Measurements from ENCODE around the gene FAM83F.
"Not testable (repeated sequence)": the region's sequence is repeated elsewhere in the genome, so short reads cannot be mapped to it uniquely, and the experiment has no call there.

Gene FAM83F

DNA sequence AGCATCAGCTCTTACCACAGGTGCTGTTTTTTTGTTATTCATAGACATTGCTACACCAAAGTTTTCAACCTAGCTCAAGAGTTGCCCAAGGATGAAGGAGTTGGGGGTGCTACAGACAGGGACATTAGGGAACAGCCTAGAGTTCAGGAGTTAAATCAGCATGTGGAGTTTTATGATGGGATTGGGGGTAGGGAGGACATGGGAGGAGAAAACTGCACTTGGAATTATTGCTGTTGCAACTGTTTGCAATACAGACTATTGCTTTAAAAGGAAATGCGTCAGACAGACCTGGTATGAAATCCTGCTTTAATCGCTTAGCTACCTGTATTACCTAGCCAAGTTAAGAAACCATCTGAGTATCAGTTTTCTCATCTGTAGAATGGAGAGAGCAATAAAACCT is 28.3 kb upstream of the FAM83F start:
- DNase-seq, result no peak

DNA sequence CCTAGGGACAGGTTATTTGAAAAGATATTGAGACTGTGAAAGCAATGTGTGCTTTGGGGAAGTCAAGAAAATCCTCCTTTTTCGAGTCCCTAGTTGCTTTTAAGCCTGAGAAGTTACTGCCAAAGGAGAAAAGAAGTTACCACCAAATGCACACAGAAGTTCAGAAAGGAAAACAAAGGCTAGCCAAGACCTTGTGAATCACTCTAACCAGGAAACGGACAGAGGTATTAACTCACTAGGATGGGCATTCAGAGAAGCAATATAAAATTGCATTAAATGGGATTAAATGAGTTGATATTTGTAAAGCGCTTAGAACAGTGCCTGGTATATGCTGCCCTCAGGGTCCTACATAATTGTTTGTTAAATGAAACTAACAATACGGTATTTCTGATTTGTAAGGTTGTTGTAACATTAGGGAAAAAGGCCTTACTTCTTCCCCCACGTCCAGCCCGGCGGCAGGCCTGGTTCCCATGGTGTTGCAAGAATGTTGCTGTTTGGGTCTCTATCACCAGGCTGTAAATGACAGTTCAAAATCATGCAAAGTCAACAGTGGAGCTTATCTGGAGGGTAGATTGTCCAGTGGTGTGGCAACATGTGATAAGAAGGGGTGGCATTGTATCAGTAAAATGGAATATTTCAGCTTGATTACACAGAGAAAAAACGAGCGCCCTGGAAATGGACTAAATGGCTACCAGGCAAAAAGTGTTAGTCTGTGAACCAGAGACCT is 27.5 kb upstream of the FAM83F start:
- DNase-seq, result no peak

DNA sequence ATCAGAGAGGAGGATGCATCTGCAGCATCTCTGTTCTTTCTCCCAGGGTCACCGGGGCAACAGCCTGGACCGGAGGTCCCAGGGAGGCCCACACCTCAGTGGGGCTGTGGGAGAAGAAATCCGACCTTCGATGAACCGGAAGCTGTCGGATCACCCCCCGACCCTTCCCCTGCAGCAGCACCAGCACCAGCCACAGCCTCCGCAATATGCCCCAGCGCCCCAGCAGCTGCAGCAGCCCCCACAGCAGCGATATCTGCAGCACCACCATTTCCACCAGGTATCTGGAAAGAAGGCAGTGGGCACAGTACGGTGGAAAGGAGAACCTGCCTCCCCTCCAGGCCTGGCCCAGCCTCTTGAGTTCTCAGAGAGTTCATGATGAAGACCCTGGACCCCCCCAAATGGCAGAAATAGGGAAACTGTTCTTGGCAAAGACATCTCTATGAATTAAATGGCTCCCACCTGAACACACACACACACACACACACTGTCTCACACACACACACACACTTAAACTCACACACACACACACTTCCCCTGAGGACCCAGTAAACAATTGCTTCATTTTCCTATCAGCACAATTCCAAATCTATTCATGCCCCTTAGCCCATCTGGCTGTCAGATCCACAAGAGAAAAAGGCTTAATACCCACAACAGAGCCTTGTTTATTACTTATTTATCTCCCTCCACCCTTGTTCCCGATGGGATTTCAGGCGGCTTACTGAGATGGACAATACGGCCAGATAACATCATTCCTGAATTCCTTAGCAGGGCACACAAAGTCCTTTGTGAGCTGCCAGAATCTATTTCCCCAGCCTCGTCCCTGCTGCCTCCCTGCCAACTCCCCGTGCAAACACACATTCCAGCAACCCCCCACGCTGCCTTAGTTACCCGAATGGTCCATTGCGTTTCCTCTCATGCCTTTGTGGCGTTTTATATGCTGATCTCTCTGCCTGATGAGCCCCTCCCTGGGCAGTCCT is 26.5 kb upstream of the FAM83F start:
- DNase-seq, result no peak

DNA sequence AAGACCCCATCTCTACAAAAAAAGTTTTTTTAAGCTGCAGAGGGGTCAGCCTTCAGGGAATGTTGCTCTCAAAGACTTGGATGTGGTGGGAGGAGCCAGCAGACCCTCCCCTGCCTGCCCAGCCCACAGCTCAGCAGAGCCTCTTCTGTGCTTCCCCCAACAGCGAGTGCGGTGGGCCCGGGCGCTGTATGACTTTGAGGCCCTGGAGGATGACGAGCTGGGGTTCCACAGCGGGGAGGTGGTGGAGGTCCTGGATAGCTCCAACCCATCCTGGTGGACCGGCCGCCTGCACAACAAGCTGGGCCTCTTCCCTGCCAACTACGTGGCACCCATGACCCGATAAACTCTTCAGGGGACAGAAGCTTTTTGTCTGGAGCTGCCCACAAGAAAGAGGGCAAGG is 24.0 kb upstream of the FAM83F start:
- no peak for DNase-seq

GRCh38 chr22:39972641-39973040 is 22.1 kb upstream of the FAM83F start:
- no peak for DNase-seq

GRCh38 chr22:39973656-39974055 is 21.1 kb upstream of the FAM83F start:
- no peak for DNase-seq

DNA sequence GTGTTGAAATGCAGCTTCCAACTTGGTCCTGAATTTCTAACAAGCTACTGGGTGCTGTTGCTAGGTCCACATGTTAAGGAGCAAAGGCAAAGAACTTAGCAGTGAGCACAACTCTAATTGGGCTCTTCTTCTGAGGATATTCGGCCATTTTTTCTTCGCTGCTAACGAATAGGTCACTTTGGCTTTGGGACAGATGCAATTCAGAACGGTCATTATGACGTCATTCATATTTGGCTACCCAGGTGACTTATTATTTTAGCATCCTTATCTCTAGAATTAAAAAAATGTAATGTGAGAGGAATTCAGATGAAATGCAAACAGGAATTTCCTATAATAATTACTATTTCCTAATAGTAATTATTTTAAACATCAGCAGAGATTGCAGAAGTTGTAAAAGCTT is 20.7 kb upstream of the FAM83F start:
- DNase-seq, result no peak

DNA sequence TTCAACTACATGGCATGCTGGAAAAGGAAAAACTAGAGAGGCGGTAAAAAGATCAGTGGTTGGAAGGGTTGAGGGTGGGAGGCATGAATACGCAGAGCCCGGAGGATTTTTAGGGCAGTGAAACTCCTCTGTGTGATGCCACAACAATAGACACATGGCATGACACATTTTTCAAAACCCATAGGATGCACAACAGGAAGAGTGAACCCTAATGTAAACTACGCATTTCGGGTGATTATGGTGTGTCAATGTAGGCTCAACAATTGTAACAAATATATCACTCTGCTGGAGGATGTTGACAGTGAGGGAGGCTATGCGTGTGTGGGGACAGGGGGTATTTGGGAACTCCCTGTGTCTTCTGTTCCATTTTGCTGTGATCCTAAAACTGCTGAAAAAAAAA is 15.7 kb upstream of the FAM83F start:
- no peak for DNase-seq

GRCh38 chr22:39979458-39979857 is 15.3 kb upstream of the FAM83F start:
- no peak for DNase-seq

DNA sequence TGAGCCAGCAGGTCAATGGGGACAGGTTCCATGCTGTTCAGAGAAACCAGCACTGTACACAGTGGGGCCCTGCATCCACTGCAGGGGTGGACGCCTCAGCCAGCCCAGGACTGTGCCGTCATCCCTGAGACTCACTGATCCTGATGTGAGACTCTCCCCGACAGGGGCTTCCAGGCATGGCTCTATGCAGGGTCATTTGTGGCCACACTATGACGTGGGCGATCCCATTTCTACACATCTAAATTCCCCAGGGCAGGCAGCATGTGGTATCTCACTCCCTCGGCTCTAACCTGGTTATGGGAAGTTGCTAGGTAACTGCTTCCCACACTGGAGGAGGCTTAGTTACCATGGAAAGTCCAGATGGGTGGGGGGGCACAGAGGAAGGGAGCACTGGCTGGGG is 14.2 kb upstream of the FAM83F start:
- no peak for DNase-seq

DNA sequence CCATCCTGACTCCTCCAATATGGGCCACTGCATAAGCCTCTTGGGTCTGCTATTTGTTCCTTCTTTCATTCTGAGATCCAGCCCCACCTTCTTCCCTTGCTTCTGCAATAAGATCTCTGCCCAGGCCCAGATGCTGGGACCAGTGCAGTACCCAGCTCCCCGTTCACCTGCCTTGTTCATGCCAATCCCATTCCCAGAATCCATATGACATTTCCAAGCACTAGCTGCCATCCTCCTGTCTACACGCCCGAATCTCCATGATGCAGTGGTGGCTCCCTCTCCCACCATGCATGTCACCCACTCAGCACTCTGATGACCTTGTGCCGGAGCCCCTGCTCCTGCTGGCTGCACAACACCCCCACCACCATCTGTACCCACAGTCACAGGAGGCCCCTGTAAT is 11.4 kb upstream of the FAM83F start:
- no peak for DNase-seq

- DNase-seq, result no peak
Measured at GRCh38 chr22:39984006-39984405, 10.7 kb upstream of the FAM83F start.

DNA sequence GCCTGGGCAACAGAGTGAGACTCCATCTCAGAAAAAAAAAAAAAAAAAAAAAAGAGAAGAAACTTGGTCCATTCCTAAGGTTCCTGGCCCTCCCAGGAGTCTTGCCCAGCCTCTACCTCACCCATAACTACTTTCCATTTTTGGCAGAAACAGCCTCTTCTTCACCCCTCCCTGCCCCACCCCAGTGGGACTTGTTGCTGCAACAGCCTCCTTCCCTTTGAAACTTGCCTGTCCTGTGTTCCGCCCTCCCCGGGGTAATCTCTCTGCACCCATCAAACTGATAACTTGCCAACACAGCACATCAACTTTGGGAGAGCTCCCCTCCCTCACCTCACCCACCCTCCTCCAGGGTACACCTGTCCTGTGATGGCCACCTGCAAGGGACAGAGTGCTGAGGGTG is 10.0 kb upstream of the FAM83F start:
- no peak for DNase-seq

GRCh38 chr22:39985383-39986035 is 9.2 kb upstream of the FAM83F start:
- no peak for DNase-seq

DNA sequence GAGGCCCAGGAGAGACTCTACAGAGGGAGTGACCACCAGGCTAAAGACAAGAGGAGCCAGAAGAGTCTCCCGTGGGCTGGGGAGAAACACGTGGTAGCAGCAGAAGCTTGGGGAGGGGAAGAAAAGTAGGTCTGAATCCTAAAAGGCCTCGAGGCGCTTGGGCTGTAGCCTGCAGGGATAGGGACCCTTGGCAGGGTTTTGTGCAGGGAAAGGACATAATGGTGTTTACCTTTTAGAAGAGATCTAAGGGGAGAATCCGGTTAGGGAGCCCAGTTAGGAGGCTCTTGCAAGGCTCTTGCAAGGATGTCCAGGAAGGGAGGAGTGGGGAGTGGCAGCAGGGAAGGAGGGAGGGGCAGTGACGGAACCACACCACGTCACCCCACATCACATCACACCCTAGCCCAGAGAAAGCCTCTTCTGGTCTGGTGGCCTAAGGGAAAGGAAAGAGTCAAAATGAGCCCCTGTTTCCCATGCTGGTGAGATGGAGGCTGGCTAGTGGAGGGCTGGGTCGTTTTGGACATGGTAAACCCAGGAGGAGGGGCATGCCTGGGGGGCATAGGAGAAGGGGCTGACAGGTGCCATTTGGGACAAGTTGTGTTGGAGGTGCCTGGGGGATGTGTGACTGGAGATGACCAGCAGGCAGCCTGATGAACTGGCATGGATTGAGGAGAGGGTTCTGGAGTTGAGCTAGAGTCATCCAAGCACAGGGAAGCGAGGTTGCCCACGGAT is 6.2 kb upstream of the FAM83F start:
- no peak for DNase-seq

DNA sequence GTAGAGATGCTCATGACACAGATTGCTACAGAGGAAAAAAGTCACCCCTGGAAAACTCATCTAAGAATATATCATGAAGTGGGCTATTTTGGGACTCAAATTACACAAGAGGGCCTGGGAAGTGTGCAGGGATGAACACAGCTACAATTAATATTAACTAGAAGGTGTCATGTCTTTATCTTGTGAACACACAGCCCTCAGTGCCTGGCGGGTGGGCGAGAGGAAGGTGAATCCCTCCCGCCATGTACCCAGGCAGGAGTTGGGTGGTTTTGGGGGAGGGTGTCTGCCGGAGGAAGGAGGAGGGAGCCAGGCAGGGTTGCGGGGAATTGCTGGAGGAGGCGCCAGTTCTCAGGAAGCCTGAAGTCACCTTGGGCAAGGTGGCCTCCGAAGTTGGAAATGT is 5.1 kb upstream of the FAM83F start:
- no peak for DNase-seq

DNA sequence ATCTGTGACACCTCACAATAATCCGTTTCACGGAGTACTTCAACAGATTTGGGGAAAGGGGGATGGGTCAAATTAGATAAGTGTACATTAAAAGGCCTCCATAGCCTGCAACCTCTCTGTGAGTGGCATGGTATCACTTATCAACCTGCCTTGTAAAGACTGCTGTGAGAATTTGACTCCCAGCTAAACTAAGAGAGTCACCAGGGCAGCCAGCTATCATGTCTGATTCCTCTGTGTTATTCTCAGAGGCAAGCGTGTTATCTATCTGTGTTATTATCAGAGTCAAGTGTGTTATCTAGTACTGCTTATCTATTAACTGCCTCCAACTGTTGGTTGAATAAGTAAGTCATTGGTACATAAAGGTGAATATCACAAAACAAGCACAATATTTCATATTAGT is 4.1 kb upstream of the FAM83F start:
- DNase-seq, result no peak

GRCh38 chr22:39991159-39991860 is 3.4 kb upstream of the FAM83F start:
- no peak for DNase-seq

DNA sequence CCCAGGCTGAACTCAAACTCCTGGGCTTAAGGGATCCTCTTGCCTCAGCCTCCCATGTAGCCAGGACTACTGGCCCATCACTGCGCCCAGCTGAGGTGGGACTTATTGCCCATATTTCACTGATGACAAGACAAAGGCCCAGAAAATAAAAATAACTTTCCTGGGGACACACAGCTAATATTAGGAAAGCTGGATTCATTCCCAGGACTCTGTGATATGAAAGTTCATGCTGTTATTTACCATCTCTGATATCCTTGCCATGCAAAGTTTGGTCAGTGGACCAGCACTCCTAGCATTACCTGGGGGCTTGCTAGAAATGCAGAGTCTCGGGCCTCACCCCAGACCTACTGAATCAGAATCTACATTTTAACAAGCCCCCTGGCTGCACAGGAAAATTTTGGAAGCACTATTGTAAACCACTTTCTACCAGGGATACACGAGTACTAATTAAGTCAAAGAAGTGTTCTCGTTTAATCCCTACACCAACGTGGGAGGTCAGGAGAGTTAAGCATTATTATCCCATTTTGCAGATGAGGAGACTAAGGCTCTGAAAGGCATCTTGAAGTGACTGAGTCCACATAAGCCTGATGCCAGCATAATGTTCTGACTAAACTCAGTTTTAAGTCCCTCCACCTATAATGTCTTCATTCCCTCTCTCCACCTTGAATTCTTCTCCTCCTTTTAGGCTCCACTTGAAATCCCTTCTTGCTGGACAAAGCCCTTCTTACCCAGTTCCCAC is 2.5 kb upstream of the FAM83F start:
- no peak for DNase-seq

- DNase-seq, result not testable (repeated sequence)
Measured at GRCh38 chr22:39992894-39993293, 1.9 kb upstream of the FAM83F start.

DNA sequence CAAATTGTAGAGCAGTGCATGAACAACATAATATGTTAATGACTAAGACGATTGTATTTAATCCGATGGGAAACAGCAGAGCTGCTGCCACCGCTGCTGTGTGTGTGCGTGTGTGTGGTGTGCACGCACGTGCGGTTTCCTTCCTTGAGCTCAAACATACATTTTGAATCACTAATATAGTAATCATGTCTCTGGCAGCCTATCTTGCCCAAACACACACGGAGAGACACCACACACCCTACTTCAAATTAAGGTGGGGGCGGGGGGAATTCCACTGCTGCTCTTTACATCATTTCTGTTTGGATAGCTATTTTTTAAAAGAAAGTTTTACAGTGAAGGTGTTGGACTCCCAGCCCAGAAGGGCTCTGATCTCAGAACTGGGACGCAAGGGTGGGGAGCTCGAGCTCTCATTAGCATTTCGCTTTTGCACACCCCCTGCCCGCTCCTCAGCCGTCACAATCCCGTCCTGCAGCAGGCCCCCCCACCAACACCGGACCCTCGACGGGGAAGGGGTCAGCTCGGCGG is 651 bp upstream of the FAM83F start:
- no peak for DNase-seq
